Esophagus muscularis mucosa (tissue), 4 donors: ENCODE measurements around the gene SNAPC4. TPM values are rescaled to one million over a fixed set of nuclear protein-coding genes. Genes with fewer than 3 reads are reported as not detected.

Experiments
- DNase-seq: peaks from one replicate; pipeline ENCODE4 v3.0.0-alpha.2; 2017; ENCODE audit errors: extremely low spot score
- H3K27ac ChIP-seq, 4 donors: fragments of 200-600 bp; sonication (generic); replicated peaks in 1 of 4; 1 replicate in 3 of 4; 2 replicates in 1 of 4; pipeline ENCODE4 v1.5.1; 2016 to 2019; ENCODE audit warnings: mild to moderate bottlenecking in 1 of 4
- H3K27me3 ChIP-seq, 4 donors: fragments of 200-600 bp; sonication (generic); one replicate each; pipeline versions ENCODE4 v1.5.1 to v1.6.0; 2016 to 2019
- H3K36me3 ChIP-seq, 4 donors: fragments of 200-600 bp; sonication (generic); one replicate each; pipeline ENCODE4 v1.5.1; 2016 to 2019
- H3K4me1 ChIP-seq, 4 donors: fragments of 200-600 bp; sonication (generic); one replicate each; pipeline ENCODE4 v1.5.1; 2016 to 2019
- H3K4me3 ChIP-seq, 4 donors: fragments of 200-600 bp; sonication (generic); 1 replicate in 2 of 4; 2 replicates in 2 of 4; pipeline ENCODE4 v1.5.1; 2016 to 2019; ENCODE audit warnings: mild to moderate bottlenecking in 4 of 4, moderate library complexity in 1 of 4
- H3K9me3 ChIP-seq, 4 donors: fragments of 200-600 bp; sonication (generic); 1 replicate in 3 of 4; 2 replicates in 1 of 4; pipeline ENCODE4 v1.5.1; 2016 to 2019
- CTCF ChIP-seq, 3 experiments: fragments of 200-600 bp in 2 of 3; fragments of 450-650 bp in 1 of 3; sonication (generic) in 2 of 3; IDR thresholded peaks; one replicate each; pipeline ENCODE4 v1.5.1; 2017 to 2019; ENCODE audit warnings: antibody characterized with exemption in 3 of 3, mild to moderate bottlenecking in 2 of 3, moderate library complexity in 1 of 3
- EP300 ChIP-seq: sonication (generic); formaldehyde crosslinking; IDR thresholded peaks from one replicate; pipeline ENCODE4 v1.6.1; 2017; ENCODE audit warnings: antibody characterized with exemption
- POLR2A ChIP-seq: fragments of 450-650 bp; IDR thresholded peaks from one replicate; pipeline ENCODE4 v1.6.1; 2017; ENCODE audit warnings: antibody characterized with exemption, moderate library complexity, mild to moderate bottlenecking, low read depth
- POLR2AphosphoS5 ChIP-seq, 2 donors: sonication (generic); formaldehyde crosslinking; IDR thresholded peaks; one replicate each; pipeline ENCODE4 v1.6.1; 2017; ENCODE audit warnings: antibody characterized with exemption in 2 of 2
- WGBS: methylation state at CpG from one replicate; pipeline ENCODE4 v1.1.5; 2018; 5-methylcytosine and 5-hydroxymethylcytosine counted together
- intact Hi-C: fragments of 100-400 bp; cut with DNase I; formaldehyde crosslinking; loops from one replicate; pipeline ENCODE4 v1.15.1; 2023
- total RNA-seq, 4 donors: library from RNA; depleted of rRNA; stranded (reverse); fragments of >200 nt; gene quantifications; one replicate each; pipeline versions ENCODE4 v1.1.0 to v1.2.1, GENCODE V29; 2016

Gene SNAPC4
- total RNA-seq, 4 donors from 2014 or later: 3.3 to 8.4 (median 4.9) TPM

GRCh38 chr9:136389396-136389795, 10.6 kb downstream of the SNAPC4 start:
- no peak overlapping the region for H3K27ac ChIP-seq
- no peaks in the 10 kb centered on the region for H3K4me1 ChIP-seq
- no peak for TF ChIP-seq EP300
- WGBS: 90% methylated on average over 12 of the region's 14 CpGs
- DNase-seq: no peak
- H3K9me3 ChIP-seq: no peaks in the 10 kb centered on the region
- H3K4me3 ChIP-seq: no peak overlapping the region
- intact Hi-C loops: no loop called here
- no peaks in the 10 kb centered on the region for H3K27me3 ChIP-seq
- peaks cover 47 to 98% (median 87%) of the 10 kb centered on the region in 4 donors for H3K36me3 ChIP-seq

- TF ChIP-seq POLR2AphosphoS5 (IDR thresholded peaks at IDR 0.05) (no peak), POLR2A (no peak), EP300 (no peak), CTCF (IDR thresholded peaks at IDR 0.05) (no peak)
- Histone ChIP-seq H3K27ac (no peak overlapping the region), H3K4me1 (no peaks in the 10 kb centered on the region), H3K9me3 (no peaks in the 10 kb centered on the region), H3K36me3 (peaks cover 35 to 98% (median 87%) of the 10 kb centered on the region in 4 donors), H3K4me3 (no peak overlapping the region), H3K27me3 (no peaks in the 10 kb centered on the region)
- 99% methylated on average over 19 of the region's 19 CpGs for WGBS
- intact Hi-C loops: no loop called here
- DNase-seq: no peak
Measured at GRCh38 chr9:136387217-136387616, 12.8 kb downstream of the SNAPC4 start.

- Histone ChIP-seq H3K4me1 (no peaks in the 10 kb centered on the region), H3K9me3 (no peaks in the 10 kb centered on the region), H3K27me3 (no peaks in the 10 kb centered on the region), H3K27ac (no peak overlapping the region), H3K4me3 (no peak overlapping the region), H3K36me3 (peaks cover 23 to 98% (median 88%) of the 10 kb centered on the region in 4 donors)
- no peak for DNase-seq
- TF ChIP-seq CTCF (IDR thresholded peaks at IDR 0.05) (no peak), POLR2AphosphoS5 (IDR thresholded peaks at IDR 0.05) (no peak), EP300 (no peak), POLR2A (no peak)
- intact Hi-C loops: no loop called here
- WGBS: 91% methylated on average over 13 of the region's 13 CpGs
Measured at GRCh38 chr9:136386018-136386417, 14.0 kb downstream of the SNAPC4 start.

- intact Hi-C loops: no loop called here
- 91% methylated on average over 11 of the region's 11 CpGs for whole genome bisulfite sequencing
- peaks cover 30 to 99% (median 96%) of the 10 kb centered on the region in 4 donors for H3K36me3 ChIP-seq
- no peak for TF ChIP-seq POLR2AphosphoS5 (IDR thresholded peaks at IDR 0.05)
- no peak for TF ChIP-seq CTCF (IDR thresholded peaks at IDR 0.05)
- no peak for TF ChIP-seq EP300
- TF ChIP-seq POLR2A: no peak
- no peak overlapping the region for H3K27ac ChIP-seq
- DNase-seq: no peak
- H3K27me3 ChIP-seq: no peaks in the 10 kb centered on the region
- no peaks in the 10 kb centered on the region for H3K4me1 ChIP-seq
- no peak overlapping the region for H3K4me3 ChIP-seq
- H3K9me3 ChIP-seq: no peaks in the 10 kb centered on the region
Measured at GRCh38 chr9:136385015-136385414, 15.0 kb downstream of the SNAPC4 start.

GRCh38 chr9:136383436-136383835, 16.5 kb downstream of the SNAPC4 start:
- no peak for DNase-seq
- Histone ChIP-seq H3K4me3 (no peak overlapping the region), H3K4me1 (no peaks in the 10 kb centered on the region), H3K27me3 (no peaks in the 10 kb centered on the region), H3K9me3 (no peaks in the 10 kb centered on the region), H3K27ac (no peak overlapping the region), H3K36me3 (peaks cover 31 to 99% (median 97%) of the 10 kb centered on the region in 4 donors)
- TF ChIP-seq EP300: no peak
- TF ChIP-seq CTCF (IDR thresholded peaks at IDR 0.05): no peak
- no peak for TF ChIP-seq POLR2AphosphoS5 (IDR thresholded peaks at IDR 0.05)
- no peak for TF ChIP-seq POLR2A
- intact Hi-C loops: no loop called here
- 100% methylated on average over 5 of the region's 20 CpGs for WGBS
